Measurements from ENCODE around the gene KLK1.

DNA sequence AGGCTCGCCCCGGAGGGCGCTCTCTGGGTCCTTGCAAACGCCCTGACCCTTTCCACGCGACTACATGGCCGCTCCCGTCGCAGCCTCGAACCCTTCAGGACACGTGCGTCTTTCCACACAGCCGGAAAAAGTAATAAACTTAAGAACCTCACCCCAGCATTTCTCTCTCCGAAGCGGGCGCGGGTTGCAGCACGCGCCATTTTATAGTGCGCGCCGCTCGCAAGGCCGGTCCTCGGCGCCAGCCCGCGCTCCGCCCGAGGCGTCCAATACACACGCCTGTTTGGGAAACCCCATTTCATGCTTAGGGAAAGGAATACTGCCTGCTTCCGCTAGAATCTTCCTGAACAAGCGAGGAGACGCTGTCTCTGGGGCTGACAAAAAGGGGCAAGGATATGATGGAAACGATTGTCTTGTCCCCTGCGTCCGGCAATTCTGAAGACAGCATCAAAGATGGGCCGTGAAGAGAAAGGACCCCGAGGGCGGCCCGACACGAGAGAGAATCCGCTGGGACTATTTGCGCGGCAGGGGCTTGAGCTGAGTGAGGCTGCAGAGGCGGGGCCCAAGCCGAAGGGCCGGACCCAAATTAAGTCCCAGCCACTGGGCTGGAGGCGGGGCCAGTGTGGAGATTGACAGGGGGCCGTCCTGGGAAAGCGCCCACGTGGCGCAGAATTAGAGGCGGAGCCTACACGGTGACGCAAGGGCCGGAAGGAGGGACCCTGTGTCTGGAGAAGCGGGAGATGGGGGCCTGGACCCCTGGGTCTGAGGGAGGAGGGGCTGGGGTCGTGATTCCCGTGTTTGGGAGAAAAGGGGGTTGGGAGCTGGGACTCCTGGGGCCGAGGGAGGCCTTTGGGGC, 18.9 kb downstream of the KLK1 start:
- TF ChIP-seq, protein P1, sequence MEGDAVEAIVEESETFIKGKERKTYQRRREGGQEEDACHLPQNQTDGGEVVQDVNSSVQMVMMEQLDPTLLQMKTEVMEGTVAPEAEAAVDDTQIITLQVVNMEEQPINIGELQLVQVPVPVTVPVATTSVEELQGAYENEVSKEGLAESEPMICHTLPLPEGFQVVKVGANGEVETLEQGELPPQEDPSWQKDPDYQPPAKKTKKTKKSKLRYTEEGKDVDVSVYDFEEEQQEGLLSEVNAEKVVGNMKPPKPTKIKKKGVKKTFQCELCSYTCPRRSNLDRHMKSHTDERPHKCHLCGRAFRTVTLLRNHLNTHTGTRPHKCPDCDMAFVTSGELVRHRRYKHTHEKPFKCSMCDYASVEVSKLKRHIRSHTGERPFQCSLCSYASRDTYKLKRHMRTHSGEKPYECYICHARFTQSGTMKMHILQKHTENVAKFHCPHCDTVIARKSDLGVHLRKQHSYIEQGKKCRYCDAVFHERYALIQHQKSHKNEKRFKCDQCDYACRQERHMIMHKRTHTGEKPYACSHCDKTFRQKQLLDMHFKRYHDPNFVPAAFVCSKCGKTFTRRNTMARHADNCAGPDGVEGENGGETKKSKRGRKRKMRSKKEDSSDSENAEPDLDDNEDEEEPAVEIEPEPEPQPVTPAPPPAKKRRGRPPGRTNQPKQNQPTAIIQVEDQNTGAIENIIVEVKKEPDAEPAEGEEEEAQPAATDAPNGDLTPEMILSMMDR (IDR thresholded peaks at IDR 0.05 in 4 of 5, conservative IDR thresholded peaks at IDR 0.05 in 1 of 5), result peak in 1 of 5 experiments; percentile 16
- TF ChIP-seq POLR2A (IDR thresholded peaks at IDR 0.05), result peak; percentile 56 to 60
